Esophagus muscularis mucosa (tissue), 4 donors: ENCODE measurements around the gene SIVA1. TPM values are rescaled to one million over a fixed set of nuclear protein-coding genes. Genes with fewer than 3 reads are reported as not detected.

ENCODE experiments used
- DNase-seq: peaks from one replicate; pipeline ENCODE4 v3.0.0-alpha.2; 2017; ENCODE audit errors: extremely low spot score
- H3K27ac ChIP-seq, 4 donors: fragments of 200-600 bp; sonication (generic); replicated peaks in 1 of 4; 1 replicate in 3 of 4; 2 replicates in 1 of 4; pipeline ENCODE4 v1.5.1; 2016 to 2019; ENCODE audit warnings: mild to moderate bottlenecking in 1 of 4
- H3K27me3 ChIP-seq, 4 donors: fragments of 200-600 bp; sonication (generic); one replicate each; pipeline versions ENCODE4 v1.5.1 to v1.6.0; 2016 to 2019
- H3K36me3 ChIP-seq, 4 donors: fragments of 200-600 bp; sonication (generic); one replicate each; pipeline ENCODE4 v1.5.1; 2016 to 2019
- H3K4me1 ChIP-seq, 4 donors: fragments of 200-600 bp; sonication (generic); one replicate each; pipeline ENCODE4 v1.5.1; 2016 to 2019
- H3K4me3 ChIP-seq, 4 donors: fragments of 200-600 bp; sonication (generic); 1 replicate in 2 of 4; 2 replicates in 2 of 4; pipeline ENCODE4 v1.5.1; 2016 to 2019; ENCODE audit warnings: mild to moderate bottlenecking in 4 of 4, moderate library complexity in 1 of 4
- H3K9me3 ChIP-seq, 4 donors: fragments of 200-600 bp; sonication (generic); 1 replicate in 3 of 4; 2 replicates in 1 of 4; pipeline ENCODE4 v1.5.1; 2016 to 2019
- EP300 ChIP-seq: sonication (generic); formaldehyde crosslinking; IDR thresholded peaks from one replicate; pipeline ENCODE4 v1.6.1; 2017; ENCODE audit warnings: antibody characterized with exemption
- POLR2A ChIP-seq: fragments of 450-650 bp; IDR thresholded peaks from one replicate; pipeline ENCODE4 v1.6.1; 2017; ENCODE audit warnings: antibody characterized with exemption, moderate library complexity, mild to moderate bottlenecking, low read depth
- POLR2AphosphoS5 ChIP-seq, 2 donors: sonication (generic); formaldehyde crosslinking; IDR thresholded peaks; one replicate each; pipeline ENCODE4 v1.6.1; 2017; ENCODE audit warnings: antibody characterized with exemption in 2 of 2
- WGBS: methylation state at CpG from one replicate; pipeline ENCODE4 v1.1.5; 2018; 5-methylcytosine and 5-hydroxymethylcytosine counted together
- intact Hi-C: fragments of 100-400 bp; cut with DNase I; formaldehyde crosslinking; loops from one replicate; pipeline ENCODE4 v1.15.1; 2023
- total RNA-seq, 4 donors: library from RNA; depleted of rRNA; stranded (reverse); fragments of >200 nt; gene quantifications; one replicate each; pipeline versions ENCODE4 v1.1.0 to v1.2.1, GENCODE V29; 2016
- TF ChIP-seq, protein P1 (sequence below), 3 experiments: fragments of 200-600 bp in 2 of 3; fragments of 450-650 bp in 1 of 3; sonication (generic) in 2 of 3; IDR thresholded peaks; one replicate each; pipeline ENCODE4 v1.5.1; 2017 to 2019; ENCODE audit warnings: antibody characterized with exemption in 3 of 3, mild to moderate bottlenecking in 2 of 3, moderate library complexity in 1 of 3

The SIVA1 gene
- total RNA-seq, 4 donors from 2014 or later = 207 to 324 (median 290) TPM

DNA sequence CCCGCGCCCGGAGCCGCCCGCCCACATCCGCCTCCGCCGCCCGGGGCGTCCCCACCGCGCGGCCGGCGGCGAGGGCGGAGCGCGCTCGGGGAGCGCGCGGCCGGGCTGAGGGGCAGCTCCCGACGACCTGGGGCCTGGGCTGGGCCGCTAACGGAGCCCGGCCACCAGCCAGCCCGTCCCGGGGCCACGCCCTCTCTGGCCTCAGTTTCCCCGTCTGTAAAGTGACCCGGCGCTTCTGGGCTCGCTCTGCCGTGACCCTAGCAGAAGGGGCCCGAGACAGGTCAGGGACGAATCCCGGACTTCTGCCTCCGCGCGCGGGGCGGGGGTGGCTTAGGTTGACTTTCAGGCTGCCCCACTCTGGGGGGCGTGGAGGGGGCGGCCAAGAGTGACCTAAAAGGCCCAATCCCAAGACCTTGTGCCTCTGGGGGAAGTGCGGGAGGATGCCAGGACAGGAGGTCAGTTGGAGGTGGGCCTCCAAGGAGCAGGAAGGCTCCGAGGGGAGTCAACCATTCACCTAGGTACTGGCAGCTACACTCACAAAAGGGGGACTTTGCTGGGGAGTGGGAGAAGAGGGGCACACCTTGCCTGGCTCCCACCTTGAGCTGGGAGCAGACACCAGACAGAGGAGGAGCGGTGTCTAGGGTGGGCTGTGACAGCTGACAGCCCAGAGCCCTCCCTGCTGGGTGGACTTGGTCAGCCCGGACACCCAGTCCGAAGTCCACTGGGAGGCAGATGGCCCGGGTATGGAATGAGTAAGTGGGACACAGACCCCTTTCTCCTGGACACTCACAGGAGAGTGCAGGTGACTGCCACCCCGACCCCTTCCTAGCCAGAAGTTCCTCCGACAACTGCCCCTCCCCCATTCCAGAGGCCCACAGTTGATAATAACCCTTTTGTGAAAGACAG is 43.1 kb downstream of the SIVA1 start:
- TF ChIP-seq POLR2A = peak; percentile 59
- TF ChIP-seq POLR2AphosphoS5 (IDR thresholded peaks at IDR 0.05) = peak; percentile 31 to 79
- no peak for TF ChIP-seq EP300
- TF ChIP-seq, protein P1, sequence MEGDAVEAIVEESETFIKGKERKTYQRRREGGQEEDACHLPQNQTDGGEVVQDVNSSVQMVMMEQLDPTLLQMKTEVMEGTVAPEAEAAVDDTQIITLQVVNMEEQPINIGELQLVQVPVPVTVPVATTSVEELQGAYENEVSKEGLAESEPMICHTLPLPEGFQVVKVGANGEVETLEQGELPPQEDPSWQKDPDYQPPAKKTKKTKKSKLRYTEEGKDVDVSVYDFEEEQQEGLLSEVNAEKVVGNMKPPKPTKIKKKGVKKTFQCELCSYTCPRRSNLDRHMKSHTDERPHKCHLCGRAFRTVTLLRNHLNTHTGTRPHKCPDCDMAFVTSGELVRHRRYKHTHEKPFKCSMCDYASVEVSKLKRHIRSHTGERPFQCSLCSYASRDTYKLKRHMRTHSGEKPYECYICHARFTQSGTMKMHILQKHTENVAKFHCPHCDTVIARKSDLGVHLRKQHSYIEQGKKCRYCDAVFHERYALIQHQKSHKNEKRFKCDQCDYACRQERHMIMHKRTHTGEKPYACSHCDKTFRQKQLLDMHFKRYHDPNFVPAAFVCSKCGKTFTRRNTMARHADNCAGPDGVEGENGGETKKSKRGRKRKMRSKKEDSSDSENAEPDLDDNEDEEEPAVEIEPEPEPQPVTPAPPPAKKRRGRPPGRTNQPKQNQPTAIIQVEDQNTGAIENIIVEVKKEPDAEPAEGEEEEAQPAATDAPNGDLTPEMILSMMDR (IDR thresholded peaks at IDR 0.05) = no peak
- Histone ChIP-seq H3K4me1 (peaks cover 58 to 87% (median 69%) of the 10 kb centered on the region in 4 donors), H3K9me3 (no peaks in the 10 kb centered on the region), H3K4me3 (peak overlapping the region; percentile 54 to 95 (median 60)), H3K36me3 (peaks cover 5 to 15% (median 13%) of the 10 kb centered on the region in 4 donors), H3K27me3 (no peaks in the 10 kb centered on the region), H3K27ac (peak overlapping the region; percentile 84 to 97 (median 93))
- intact Hi-C loops = no loop called here
- WGBS = 28% methylated on average over 15 of the region's 55 CpGs
- no peak for DNase-seq

DNA sequence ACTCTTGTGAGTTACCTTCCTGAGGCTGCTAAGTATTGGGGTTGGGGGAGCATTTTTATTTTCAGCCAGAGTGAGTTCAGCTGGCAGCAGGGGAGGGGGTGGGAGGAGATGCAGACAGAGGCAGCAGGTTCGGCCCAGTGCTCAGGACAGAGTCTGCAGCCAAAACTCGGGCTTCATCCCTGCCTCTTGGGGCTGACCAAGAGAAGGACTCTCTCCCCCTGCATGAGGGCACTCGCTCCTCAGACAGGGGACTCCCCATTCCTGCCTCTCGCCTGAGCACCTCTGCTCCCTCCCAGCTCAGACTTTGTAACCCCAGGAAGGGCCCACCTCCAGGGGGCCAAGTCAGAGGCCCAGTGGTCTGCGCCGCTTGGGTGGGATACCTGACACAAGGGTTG is 43.7 kb downstream of the SIVA1 start:
- Histone ChIP-seq H3K4me3 (no peak overlapping the region), H3K9me3 (no peaks in the 10 kb centered on the region), H3K36me3 (peaks cover 0 to 9% (median 7%) of the 10 kb centered on the region in 4 donors), H3K27ac (peak overlapping the region; percentile 84 to 97 (median 93)), H3K27me3 (no peaks in the 10 kb centered on the region), H3K4me1 (peaks cover 62 to 87% (median 70%) of the 10 kb centered on the region in 4 donors)
- intact Hi-C loops = no loop called here
- 89% methylated on average over 4 of the region's 6 CpGs for WGBS
- TF ChIP-seq POLR2A = no peak
- TF ChIP-seq EP300 = no peak
- TF ChIP-seq POLR2AphosphoS5 (IDR thresholded peaks at IDR 0.05) = no peak
- TF ChIP-seq, protein P1 (IDR thresholded peaks at IDR 0.05) = no peak
- DNase-seq = no peak

DNA sequence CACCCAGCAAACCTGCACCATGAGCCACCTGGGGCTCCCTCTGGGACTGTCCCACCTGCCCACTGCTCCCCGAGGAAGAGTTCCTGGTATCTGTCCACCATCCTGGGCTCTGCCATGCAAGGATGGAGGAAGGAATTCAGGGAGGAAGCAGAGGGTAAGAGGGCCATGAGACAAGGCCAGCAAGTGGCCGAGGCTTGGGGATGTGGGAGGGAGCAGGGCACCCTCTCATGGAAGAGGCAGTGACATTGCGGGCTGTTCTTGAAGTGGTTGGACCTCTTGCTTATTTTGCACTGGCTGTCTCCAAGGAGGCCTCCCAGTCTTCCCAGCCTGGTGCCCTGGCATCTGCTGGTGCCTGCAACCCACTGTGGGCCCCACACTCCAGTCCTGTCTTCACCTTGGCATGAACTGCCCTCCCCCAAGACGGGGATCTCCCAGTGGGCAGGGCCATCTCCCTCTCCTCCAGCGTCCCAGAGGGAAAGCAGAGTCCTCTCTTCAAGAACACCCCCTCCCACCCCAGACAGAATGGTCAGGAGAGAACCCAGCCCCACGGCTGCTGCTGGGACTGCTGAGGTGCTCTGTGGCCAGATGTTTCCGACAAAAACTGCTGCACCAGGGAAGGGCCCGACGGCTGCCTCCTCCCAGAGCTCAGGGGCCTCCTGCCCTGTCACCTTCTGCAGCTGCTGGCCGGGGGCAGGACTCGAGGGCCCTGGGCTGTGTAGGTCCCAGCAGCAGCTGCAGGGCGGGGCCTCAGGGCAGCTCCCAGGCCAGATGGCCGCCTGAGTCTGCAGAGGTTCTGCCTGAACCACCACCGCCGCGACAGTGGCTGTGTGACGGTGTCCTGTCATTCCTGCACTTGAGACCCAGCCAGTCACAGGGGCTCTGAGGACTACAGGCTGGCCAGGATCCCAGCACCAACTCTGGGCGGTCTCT is 44.4 kb downstream of the SIVA1 start:
- H3K36me3 ChIP-seq = peaks cover 0 to 2% (median under 1%) of the 10 kb centered on the region in 4 donors
- intact Hi-C loops = no loop called here

More for the DNA sequence above, 44.4 kb downstream of the SIVA1 start:
- Histone ChIP-seq H3K27ac (peak overlapping the region; percentile 84 to 97 (median 93)), H3K4me1 (peaks cover 62 to 87% (median 70%) of the 10 kb centered on the region in 4 donors), H3K4me3 (no peak overlapping the region), H3K27me3 (no peaks in the 10 kb centered on the region), H3K9me3 (no peaks in the 10 kb centered on the region)
- peak; percentile 91 for DNase-seq
- WGBS = 64% methylated on average over 10 of the region's 18 CpGs
- no peak for TF ChIP-seq POLR2AphosphoS5 (IDR thresholded peaks at IDR 0.05)
- TF ChIP-seq POLR2A = no peak
- TF ChIP-seq, protein P1 (IDR thresholded peaks at IDR 0.05) = no peak
- TF ChIP-seq EP300 = no peak
